Endothelial cell (in vitro differentiated cells): ENCODE measurements around the gene METTL13. TPM values are rescaled to one million over a fixed set of nuclear protein-coding genes. Genes with fewer than 3 reads are reported as not detected.

Source experiments
- DNase-seq: peaks from one replicate; pipeline ENCODE4 v3.0.0; 2021; ENCODE audit warnings: low spot score
- H3K27ac Mint-ChIP-seq: one replicate; pipeline ENCODE4 v1.8.0; 2021; ENCODE audit warnings: mixed read lengths, inconsistent platforms; ENCODE audit not compliant: unreplicated experiment
- H3K27me3 Mint-ChIP-seq: one replicate; pipeline ENCODE4 v1.8.0; 2021; ENCODE audit warnings: mild to moderate bottlenecking, moderate library complexity, mixed read lengths, inconsistent platforms; ENCODE audit not compliant: unreplicated experiment
- H3K36me3 Mint-ChIP-seq: one replicate; pipeline ENCODE4 v1.8.0; 2021; ENCODE audit warnings: mild to moderate bottlenecking, low read depth, mixed read lengths, inconsistent platforms; ENCODE audit not compliant: unreplicated experiment
- H3K4me1 Mint-ChIP-seq: one replicate; pipeline ENCODE4 v1.8.0; 2021; ENCODE audit warnings: mild to moderate bottlenecking, mixed read lengths, inconsistent platforms; ENCODE audit not compliant: unreplicated experiment
- H3K4me3 Mint-ChIP-seq: one replicate; pipeline ENCODE4 v1.8.0; 2021; ENCODE audit warnings: mild to moderate bottlenecking, mixed read lengths, inconsistent platforms; ENCODE audit not compliant: unreplicated experiment
- H3K9me3 Mint-ChIP-seq: one replicate; pipeline ENCODE4 v1.8.0; 2021; ENCODE audit warnings: mixed read lengths, inconsistent platforms; ENCODE audit not compliant: unreplicated experiment
- total RNA-seq: library from RNA; stranded (reverse); fragmentation: NEBNext Ultra II Directional; extraction: Animal tissue kit (Norgen Biotek cat#: 25700); gene quantifications from one replicate; pipeline ENCODE4 v1.2.1, GENCODE V29; 2021; ENCODE audit not compliant: unreplicated experiment
- TF ChIP-seq, protein P1 (sequence below): fragments of 200-600 bp; sonication (generic); IDR thresholded peaks from one replicate; pipeline ENCODE4 v1.5.0; 2021; ENCODE audit warnings: antibody characterized with exemption; ENCODE audit not compliant: unreplicated experiment

Gene METTL13
- total RNA-seq, 1 donor from 2014 or later: 22.1 TPM

DNA sequence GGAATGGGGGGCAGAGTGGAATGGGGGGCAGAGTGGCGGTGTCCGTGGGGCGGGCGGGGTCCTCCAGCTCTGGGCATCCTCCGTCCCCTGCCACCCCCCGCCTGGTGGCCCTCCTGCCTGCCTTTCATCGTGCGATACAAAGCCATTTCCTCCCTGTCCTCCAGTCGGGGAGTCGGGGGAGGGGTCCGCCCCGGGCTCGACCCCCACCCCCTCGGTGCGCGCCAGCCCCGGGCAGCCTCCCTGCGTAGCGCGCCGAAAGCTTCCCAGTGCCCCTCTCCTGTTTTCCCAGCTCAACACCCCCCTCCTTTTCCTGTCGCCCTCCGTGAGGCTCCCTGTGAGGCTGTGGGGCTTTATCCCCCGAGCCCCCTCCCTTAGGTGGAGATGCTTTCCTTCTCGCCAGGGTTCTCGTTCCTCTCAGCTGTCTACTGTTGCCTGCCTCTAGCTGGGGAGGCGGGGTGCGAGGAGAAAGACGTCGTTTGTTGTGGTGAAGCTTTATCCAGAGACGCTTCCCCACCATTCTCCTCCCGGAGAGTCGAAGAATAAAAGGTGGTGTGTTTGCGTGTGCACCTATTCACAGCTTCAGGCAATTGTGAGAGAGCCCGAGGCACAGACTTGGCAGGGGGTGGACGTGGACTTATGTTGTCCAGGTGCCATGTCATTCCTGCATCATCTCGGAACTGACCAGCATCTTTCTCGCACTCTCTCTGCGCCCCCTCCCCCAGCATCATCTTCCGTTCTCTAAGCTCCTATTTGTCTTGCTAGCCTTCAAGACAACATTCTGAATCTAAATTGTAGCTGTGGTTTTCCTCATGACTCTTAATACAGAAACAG is 60.7 kb downstream of the METTL13 start:
- Mint-ChIP-seq H3K27me3 (peaks cover 6% of the 10 kb centered on the region), H3K4me1 (peaks cover 19% of the 10 kb centered on the region), H3K27ac (peak overlapping the region; percentile 63), H3K9me3 (no peaks in the 10 kb centered on the region), H3K4me3 (peak overlapping the region; percentile 98), H3K36me3 (no peaks in the 10 kb centered on the region)
- TF ChIP-seq, protein P1, sequence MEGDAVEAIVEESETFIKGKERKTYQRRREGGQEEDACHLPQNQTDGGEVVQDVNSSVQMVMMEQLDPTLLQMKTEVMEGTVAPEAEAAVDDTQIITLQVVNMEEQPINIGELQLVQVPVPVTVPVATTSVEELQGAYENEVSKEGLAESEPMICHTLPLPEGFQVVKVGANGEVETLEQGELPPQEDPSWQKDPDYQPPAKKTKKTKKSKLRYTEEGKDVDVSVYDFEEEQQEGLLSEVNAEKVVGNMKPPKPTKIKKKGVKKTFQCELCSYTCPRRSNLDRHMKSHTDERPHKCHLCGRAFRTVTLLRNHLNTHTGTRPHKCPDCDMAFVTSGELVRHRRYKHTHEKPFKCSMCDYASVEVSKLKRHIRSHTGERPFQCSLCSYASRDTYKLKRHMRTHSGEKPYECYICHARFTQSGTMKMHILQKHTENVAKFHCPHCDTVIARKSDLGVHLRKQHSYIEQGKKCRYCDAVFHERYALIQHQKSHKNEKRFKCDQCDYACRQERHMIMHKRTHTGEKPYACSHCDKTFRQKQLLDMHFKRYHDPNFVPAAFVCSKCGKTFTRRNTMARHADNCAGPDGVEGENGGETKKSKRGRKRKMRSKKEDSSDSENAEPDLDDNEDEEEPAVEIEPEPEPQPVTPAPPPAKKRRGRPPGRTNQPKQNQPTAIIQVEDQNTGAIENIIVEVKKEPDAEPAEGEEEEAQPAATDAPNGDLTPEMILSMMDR: no peak
- DNase-seq: peak; percentile 14

DNA sequence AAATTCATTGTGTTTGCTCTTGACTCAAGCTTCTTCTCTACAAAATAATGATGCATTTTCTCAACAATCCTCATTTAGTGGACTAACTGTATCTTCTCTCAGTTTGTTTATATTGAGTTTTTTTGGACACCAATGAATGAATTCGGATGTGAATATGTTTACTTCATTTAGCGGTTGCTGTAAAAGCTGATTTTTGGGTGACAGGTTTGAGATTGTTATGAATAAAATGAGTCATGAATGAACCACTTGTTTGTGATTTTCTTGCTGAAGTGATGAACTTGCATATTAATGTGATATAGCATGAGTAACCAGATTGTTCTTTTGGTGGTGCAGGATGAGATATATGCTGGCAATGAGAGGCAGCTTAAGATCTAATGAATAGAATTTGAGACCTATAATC is 62.9 kb downstream of the METTL13 start:
- no peak overlapping the region for H3K27ac Mint-ChIP-seq
- no peak overlapping the region for H3K4me3 Mint-ChIP-seq
- peaks cover 6% of the 10 kb centered on the region for H3K27me3 Mint-ChIP-seq
- peaks cover 19% of the 10 kb centered on the region for H3K4me1 Mint-ChIP-seq
- H3K9me3 Mint-ChIP-seq: no peaks in the 10 kb centered on the region
- no peaks in the 10 kb centered on the region for H3K36me3 Mint-ChIP-seq
- TF ChIP-seq, protein P1: no peak
- DNase-seq: no peak

GRCh38 chr1:171845998-171846397 is 64.5 kb downstream of the METTL13 start:
- no peak overlapping the region for H3K4me3 Mint-ChIP-seq
- no peak for DNase-seq
- H3K4me1 Mint-ChIP-seq: peaks cover 10% of the 10 kb centered on the region
- H3K36me3 Mint-ChIP-seq: no peaks in the 10 kb centered on the region
- H3K27me3 Mint-ChIP-seq: peaks cover 6% of the 10 kb centered on the region
- H3K27ac Mint-ChIP-seq: no peak overlapping the region
- no peaks in the 10 kb centered on the region for H3K9me3 Mint-ChIP-seq
- TF ChIP-seq, protein P1: no peak

Other genes with a start within 250 kb of the METTL13 start
- not detected for gene MYOCOS, start 159.4 kb upstream of the METTL13 start, total RNA-seq
- gene MYOC, start 129.0 kb upstream of the METTL13 start, total RNA-seq: not detected
- gene VAMP4, start 39.6 kb upstream of the METTL13 start, total RNA-seq: 11.1 TPM
- 7.7 TPM for gene DNM3, start 59.8 kb downstream of the METTL13 start, total RNA-seq